Esophagus (tissue), 2 donors: Measurements from ENCODE around the gene SMARCD2. TPM values are rescaled to one million over a fixed set of nuclear protein-coding genes. Genes with fewer than 3 reads are reported as not detected.

Experiments used
- H3K27ac ChIP-seq, 2 donors: one replicate each; pipeline ENCODE4 v1.5.1; 2013; ENCODE audit warnings: low read depth in 2 of 2, mild to moderate bottlenecking in 2 of 2, inconsistent platforms in 1 of 2, low read length in 1 of 2, moderate library complexity in 1 of 2
- H3K27me3 ChIP-seq, 2 donors: one replicate each; pipeline ENCODE4 v1.6.1; 2013; ENCODE audit warnings: low read length in 2 of 2, control low read depth in 1 of 2, mild to moderate bottlenecking in 1 of 2; ENCODE audit not compliant: insufficient read depth in 2 of 2, control insufficient read depth in 1 of 2
- H3K36me3 ChIP-seq, 2 donors: one replicate each; pipeline ENCODE4 v1.6.1; 2013; ENCODE audit warnings: low read length in 1 of 2; ENCODE audit not compliant: control insufficient read depth in 2 of 2, insufficient read depth in 2 of 2
- H3K4me1 ChIP-seq, 2 donors: one replicate each; pipeline ENCODE4 v1.6.1; 2013; ENCODE audit warnings: low read length in 1 of 2; ENCODE audit not compliant: control insufficient read depth in 2 of 2, insufficient read depth in 2 of 2
- H3K4me3 ChIP-seq, 2 donors: one replicate each; pipeline ENCODE4 v1.5.1; 2013; ENCODE audit warnings: low read length in 2 of 2, mild to moderate bottlenecking in 2 of 2, low read depth in 1 of 2, moderate library complexity in 1 of 2
- H3K9me3 ChIP-seq, 2 donors: one replicate each; pipeline ENCODE4 v1.6.1; 2013; ENCODE audit warnings: mild to moderate bottlenecking in 2 of 2, low read depth in 1 of 2, low read length in 1 of 2, moderate library complexity in 1 of 2; ENCODE audit not compliant: control insufficient read depth in 2 of 2, insufficient read depth in 1 of 2
- WGBS, 2 donors: extraction: QIAGEN DNeasy Blood & Tissue Kit; methylation state at CpG; one replicate each; pipeline ENCODE4 v1.1.7; 2013; 5-methylcytosine and 5-hydroxymethylcytosine counted together
- polyA plus RNA-seq, 2 donors: library from polyadenylated mRNA; stranded (reverse); fragments of 200-250 nt; gene quantifications; one replicate each; pipeline ENCODE4 v1.2.3, GENCODE V29; 2013
- donor health status: healthy with polysubstance abuse.
- donor health status: Bipolar disorder and iron deficiency.

Gene SMARCD2
- polyA plus RNA-seq, 2 donors = 54.4 to 62.4 TPM

GRCh38 chr17:63833741-63834373 is 8.6 kb downstream of the SMARCD2 start:
- peak overlapping the region in 1 of 2 donors; percentile 6 for H3K27ac ChIP-seq
- no peak overlapping the region for H3K4me3 ChIP-seq
- 88 to 90% methylated on average over 15 of the region's 15 CpGs for WGBS, 2 donors
- H3K27me3 ChIP-seq = no peaks in the 10 kb centered on the region
- peaks cover 16 to 17% of the 10 kb centered on the region in 2 donors for H3K4me1 ChIP-seq
- peaks cover 40 to 68% of the 10 kb centered on the region in 2 donors for H3K36me3 ChIP-seq
- H3K9me3 ChIP-seq = no peaks in the 10 kb centered on the region

DNA sequence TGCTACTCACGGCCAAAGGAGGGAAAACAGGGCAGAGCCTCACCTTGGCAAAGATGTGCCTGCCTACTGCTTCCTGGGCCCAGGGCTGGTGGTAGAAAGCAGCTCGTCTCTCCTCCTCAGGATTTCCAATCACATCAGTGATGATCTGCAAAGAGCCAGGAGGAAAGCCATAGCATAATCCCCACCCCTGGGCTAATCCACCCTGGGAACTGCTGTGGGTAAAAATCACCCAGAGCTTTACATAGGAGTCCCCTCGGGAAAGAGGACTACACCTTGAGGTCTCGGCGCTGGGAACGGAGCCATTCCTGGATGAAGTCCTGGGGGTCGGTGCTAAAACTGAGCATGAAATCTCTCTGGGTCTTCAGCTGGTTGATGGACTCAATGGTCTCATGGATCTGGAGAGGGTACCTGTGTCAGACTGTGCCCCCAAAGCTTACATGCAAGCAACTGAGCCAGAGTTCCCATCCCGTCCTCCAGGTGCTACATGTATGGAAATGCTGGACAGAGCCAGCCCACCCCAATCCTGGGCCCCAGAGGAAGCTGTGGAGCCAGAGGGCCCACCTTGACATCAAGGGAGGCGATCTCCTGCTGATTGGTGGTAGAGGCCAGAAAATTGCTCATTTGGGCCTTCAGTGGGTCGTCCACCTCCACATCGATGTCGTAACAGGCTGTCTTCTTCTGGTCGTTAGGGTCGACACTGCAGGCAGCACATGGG is 9.3 kb downstream of the SMARCD2 start:
- Histone ChIP-seq H3K36me3 (peaks cover 40 to 68% of the 10 kb centered on the region in 2 donors), H3K9me3 (no peaks in the 10 kb centered on the region), H3K27me3 (no peaks in the 10 kb centered on the region), H3K4me1 (peaks cover 10 to 11% of the 10 kb centered on the region in 2 donors), H3K27ac (no peak overlapping the region), H3K4me3 (no peak overlapping the region)
- 78 to 85% methylated on average over 14 of the region's 14 CpGs for WGBS, 2 donors

DNA sequence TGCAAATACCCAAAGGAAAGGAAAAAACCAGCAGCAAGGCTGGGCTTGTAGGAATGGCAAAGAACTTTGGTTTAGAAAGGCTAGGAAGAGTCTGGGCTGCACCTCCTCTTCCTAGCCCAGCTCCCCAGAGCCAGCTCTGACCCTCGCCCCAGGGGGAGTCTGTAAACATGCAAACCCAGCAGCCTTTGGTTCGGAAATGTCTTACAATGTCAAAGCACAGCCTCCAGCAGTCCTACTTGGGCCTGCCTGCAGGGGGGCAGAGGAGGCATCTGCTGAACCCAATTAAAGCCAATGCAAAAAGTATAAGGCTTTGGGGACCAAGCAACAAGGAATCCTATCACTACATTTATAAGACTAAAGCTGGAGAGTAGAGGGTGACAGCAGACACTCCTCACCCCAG is 10.0 kb downstream of the SMARCD2 start:
- peaks cover 40 to 67% of the 10 kb centered on the region in 2 donors for H3K36me3 ChIP-seq
- no peak overlapping the region for H3K27ac ChIP-seq
- no peak overlapping the region for H3K4me3 ChIP-seq
- peaks cover 3 to 4% of the 10 kb centered on the region in 2 donors for H3K4me1 ChIP-seq
- H3K27me3 ChIP-seq = no peaks in the 10 kb centered on the region
- no peaks in the 10 kb centered on the region for H3K9me3 ChIP-seq
- WGBS, 2 donors = 63 to 70% methylated on average over 2 of the region's 2 CpGs

DNA sequence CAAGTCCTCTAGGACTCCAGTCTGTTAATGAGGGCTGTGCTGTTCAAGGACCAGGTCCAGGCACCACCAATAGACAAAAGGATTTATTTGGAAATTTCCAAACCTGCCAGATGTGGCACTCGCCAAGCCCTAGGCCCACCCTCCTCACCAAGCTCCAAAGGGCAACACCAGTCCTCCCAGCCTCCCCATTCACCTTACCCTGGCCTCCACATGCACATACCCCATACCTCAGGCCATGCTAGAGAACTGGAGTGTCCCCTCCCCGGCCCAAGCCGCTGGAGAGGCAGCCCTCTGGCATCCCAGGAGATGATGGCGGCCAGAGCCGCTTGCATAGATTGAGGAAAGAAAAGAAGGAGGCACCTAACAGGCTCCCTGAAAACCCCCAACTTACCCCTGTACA is 10.5 kb downstream of the SMARCD2 start:
- 78 to 81% methylated on average over 5 of the region's 5 CpGs for WGBS, 2 donors
- no peaks in the 10 kb centered on the region for H3K4me1 ChIP-seq
- no peak overlapping the region for H3K4me3 ChIP-seq
- H3K36me3 ChIP-seq = peaks cover 40 to 63% of the 10 kb centered on the region in 2 donors
- no peaks in the 10 kb centered on the region for H3K27me3 ChIP-seq
- no peaks in the 10 kb centered on the region for H3K9me3 ChIP-seq
- no peak overlapping the region for H3K27ac ChIP-seq

GRCh38 chr17:63831505-63831904 is 11.0 kb downstream of the SMARCD2 start:
- no peaks in the 10 kb centered on the region for H3K9me3 ChIP-seq
- 61 to 62% methylated on average over 8 of the region's 8 CpGs for WGBS, 2 donors
- no peak overlapping the region for H3K27ac ChIP-seq
- no peaks in the 10 kb centered on the region for H3K4me1 ChIP-seq
- no peaks in the 10 kb centered on the region for H3K27me3 ChIP-seq
- peaks cover 40 to 59% of the 10 kb centered on the region in 2 donors for H3K36me3 ChIP-seq
- no peak overlapping the region for H3K4me3 ChIP-seq

DNA sequence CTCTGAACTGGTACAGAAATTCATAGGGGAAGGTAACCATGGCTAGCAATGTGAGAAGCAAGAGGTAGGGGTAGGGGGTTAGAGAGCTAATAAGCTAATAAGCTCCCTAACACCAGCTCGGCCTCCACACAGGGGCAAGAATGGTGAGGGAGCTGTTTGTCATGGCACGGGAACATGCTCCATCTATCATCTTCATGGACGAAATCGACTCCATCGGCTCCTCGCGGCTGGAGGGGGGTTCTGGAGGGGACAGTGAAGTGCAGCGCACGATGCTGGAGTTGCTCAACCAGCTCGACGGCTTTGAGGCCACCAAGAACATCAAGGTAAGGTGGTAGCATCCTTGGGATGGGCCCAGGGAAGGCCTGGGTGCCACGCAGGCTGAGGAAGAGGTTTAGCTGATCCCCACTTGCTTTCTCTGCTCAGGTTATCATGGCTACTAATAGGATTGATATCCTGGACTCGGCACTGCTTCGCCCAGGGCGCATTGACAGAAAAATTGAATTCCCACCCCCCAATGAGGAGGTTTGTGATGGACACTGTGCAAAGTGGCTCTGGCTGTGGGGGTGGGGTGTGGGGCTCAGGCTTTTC is 11.5 kb downstream of the SMARCD2 start:
- Histone ChIP-seq H3K27ac (no peak overlapping the region), H3K36me3 (peaks cover 40 to 59% of the 10 kb centered on the region in 2 donors), H3K4me3 (no peak overlapping the region), H3K9me3 (no peaks in the 10 kb centered on the region), H3K4me1 (peaks cover 0 to 3% of the 10 kb centered on the region in 2 donors), H3K27me3 (no peaks in the 10 kb centered on the region)
- WGBS, 2 donors = 68 to 81% methylated on average over 15 of the region's 15 CpGs

DNA sequence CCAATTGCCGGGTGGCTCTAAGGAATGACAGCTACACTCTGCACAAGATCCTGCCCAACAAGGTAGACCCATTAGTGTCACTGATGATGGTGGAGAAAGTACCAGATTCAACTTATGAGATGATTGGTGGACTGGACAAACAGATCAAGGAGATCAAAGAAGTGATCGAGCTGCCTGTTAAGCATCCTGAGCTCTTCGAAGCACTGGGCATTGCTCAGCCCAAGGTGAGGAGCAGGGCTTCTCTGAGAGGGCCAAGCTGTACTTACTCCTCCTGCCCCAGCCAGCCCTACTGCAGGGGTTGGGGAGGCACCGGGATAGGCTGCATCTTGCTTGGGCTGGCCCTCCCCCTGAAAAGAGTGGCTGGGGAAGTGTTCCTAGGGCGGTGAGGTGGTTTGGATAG is 12.2 kb downstream of the SMARCD2 start:
- peaks cover 45 to 56% of the 10 kb centered on the region in 2 donors for H3K36me3 ChIP-seq
- H3K4me3 ChIP-seq = no peak overlapping the region
- peaks cover 0 to 5% of the 10 kb centered on the region in 2 donors for H3K4me1 ChIP-seq
- no peaks in the 10 kb centered on the region for H3K27me3 ChIP-seq
- no peak overlapping the region for H3K27ac ChIP-seq
- no peaks in the 10 kb centered on the region for H3K9me3 ChIP-seq
- WGBS, 2 donors = 83 to 97% methylated on average over 5 of the region's 5 CpGs

DNA sequence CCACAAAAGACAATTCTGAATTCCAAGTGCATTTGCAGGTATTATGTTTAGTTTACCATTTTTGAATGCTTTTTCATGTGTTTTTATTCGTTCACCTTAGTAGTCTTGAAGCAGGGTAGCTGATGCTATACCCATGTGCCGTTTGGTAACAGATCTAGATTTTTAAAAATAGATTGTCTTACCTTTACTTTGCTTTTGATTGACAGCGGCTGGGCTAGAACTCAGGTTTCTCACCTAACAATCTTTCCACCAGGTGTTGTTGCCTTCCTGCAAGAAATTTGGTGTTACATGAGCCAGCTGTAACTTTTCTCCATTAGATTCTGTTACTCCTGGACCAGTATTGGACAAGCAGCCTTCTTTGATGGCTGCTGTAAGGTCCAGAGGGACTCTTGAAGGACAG is 13.5 kb downstream of the SMARCD2 start:
- Histone ChIP-seq H3K27me3 (no peaks in the 10 kb centered on the region), H3K9me3 (no peaks in the 10 kb centered on the region), H3K4me3 (no peak overlapping the region), H3K4me1 (peaks cover 0 to 5% of the 10 kb centered on the region in 2 donors), H3K27ac (no peak overlapping the region), H3K36me3 (peaks cover 52 to 61% of the 10 kb centered on the region in 2 donors)
- WGBS, 2 donors = 88% methylated on average over 3 of the region's 3 CpGs

- Histone ChIP-seq H3K27ac (peak overlapping the region; percentile 91 to 94), H3K4me3 (peak overlapping the region; percentile 68 to 88), H3K27me3 (no peaks in the 10 kb centered on the region), H3K9me3 (no peaks in the 10 kb centered on the region), H3K4me1 (peaks cover 0 to 5% of the 10 kb centered on the region in 2 donors), H3K36me3 (peaks cover 46 to 57% of the 10 kb centered on the region in 2 donors)
- 1% methylated on average over 19 of the region's 19 CpGs for WGBS, 2 donors
These were observed 14.7 kb downstream of the SMARCD2 start for GRCh38 chr17:63827801-63828221.
